K562 (cell line): ENCODE results near the gene PLEKHA8. TPM values are rescaled to one million over a fixed set of nuclear protein-coding genes. Genes with fewer than 3 reads are reported as not detected.

ENCODE experiments used
- BMI1 ChIP-seq: fragments of 150-350 bp; IDR thresholded peaks from 2 replicates; pipeline ENCODE4 v1.6.1; 2014; ENCODE audit warnings: low read length
- DIDO1 ChIP-seq: fragments of 450-650 bp; IDR thresholded peaks from 2 replicates; pipeline ENCODE4 v1.6.1; 2016; ENCODE audit warnings: low read depth, missing biosample characterization, missing genetic modification characterization
- FOXJ2 ChIP-seq: fragments of 200-800 bp; sonication (Bioruptor generic); IDR thresholded peaks from 2 replicates; pipeline ENCODE4 v1.6.1; 2016; ENCODE audit warnings: missing genetic modification characterization, missing compliant biosample characterization
- HNRNPK ChIP-seq: fragments of 200-400 bp; formaldehyde crosslinking; IDR thresholded peaks from one replicate; pipeline ENCODE4 v1.6.1; 2018; ENCODE audit warnings: mild to moderate bottlenecking, low read depth, low read length; ENCODE audit not compliant: poor library complexity, severe bottlenecking
- KDM4B ChIP-seq, 2 experiments: fragments of 450-650 bp in 1 of 2; sonication (generic) in 1 of 2; IDR thresholded peaks; 2 replicates each; pipeline ENCODE4 v1.6.1; 2016 to 2017; ENCODE audit warnings: borderline replicate concordance in 2 of 2, antibody characterized with exemption in 1 of 2, low read depth in 1 of 2, mild to moderate bottlenecking in 1 of 2
- MAZ ChIP-seq, 2 experiments: fragments of 450-650 bp in 1 of 2; sonication (generic) in 1 of 2; formaldehyde crosslinking; IDR thresholded peaks in 1 of 2; conservative IDR thresholded peaks in 1 of 2; 2 replicates each; pipeline versions ENCODE4 v1.4.0 to v1.5.0; 2020; ENCODE audit warnings: mild to moderate bottlenecking in 1 of 2, missing genetic modification reagents in 1 of 2
- NCOA4 ChIP-seq: fragments of 450-650 bp; IDR thresholded peaks from 2 replicates; pipeline ENCODE4 v1.6.1; 2018; ENCODE audit warnings: mild to moderate bottlenecking; ENCODE audit not compliant: partially characterized antibody
- NFRKB ChIP-seq: fragments of 450-650 bp; IDR thresholded peaks from 2 replicates; pipeline ENCODE4 v1.6.1; 2016; ENCODE audit warnings: low read depth
- PHB ChIP-seq: fragments of 250-450 bp; sonication (Bioruptor Pico); IDR thresholded peaks from 2 replicates; pipeline ENCODE4 v1.5.0; 2021
- PRMT5 ChIP-seq: sonication (generic); formaldehyde crosslinking; IDR thresholded peaks from 2 replicates; pipeline ENCODE4 v1.5.0; 2020; ENCODE audit warnings: missing genetic modification reagents
- RBM34 ChIP-seq: fragments of 200-400 bp; formaldehyde crosslinking; IDR thresholded peaks from 2 replicates; pipeline ENCODE4 v1.6.1; 2018; ENCODE audit warnings: low read length, borderline replicate concordance; ENCODE audit not compliant: insufficient read depth
- SRSF3 ChIP-seq: fragments of 200-400 bp; formaldehyde crosslinking; IDR thresholded peaks from 2 replicates; pipeline ENCODE4 v1.6.1; 2016; ENCODE audit warnings: mild to moderate bottlenecking, low read length, moderate library complexity; ENCODE audit not compliant: insufficient read depth
- TBP ChIP-seq: optimal IDR thresholded peaks from 2 replicates; pipeline ENCODE3; 2011; ENCODE audit warnings: low read depth, low read length, improper control_type of control experiment
- TSC22D4 ChIP-seq: fragments of 450-650 bp; IDR thresholded peaks from 2 replicates; pipeline ENCODE4 v1.6.1; 2016; ENCODE audit warnings: missing genetic modification characterization, missing biosample characterization, control low read depth
- YBX1 ChIP-seq: fragments of 450-650 bp; IDR thresholded peaks from 2 replicates; pipeline ENCODE4 v1.7.1; 2016; ENCODE audit warnings: mild to moderate bottlenecking
- ZNF347 ChIP-seq: fragments of 450-650 bp; formaldehyde crosslinking; IDR thresholded peaks from 2 replicates; pipeline ENCODE4 v1.4.0; 2020; ENCODE audit warnings: low read depth, mild to moderate bottlenecking, moderate library complexity
- ZNF717 ChIP-seq: fragments of 250-450 bp; sonication (Bioruptor Pico); IDR thresholded peaks from 2 replicates; pipeline ENCODE4 v1.5.0; 2021
- ZNF778 ChIP-seq: fragments of 450-650 bp; formaldehyde crosslinking; IDR thresholded peaks from 2 replicates; pipeline ENCODE4 v1.4.0; 2020; ENCODE audit warnings: mild to moderate bottlenecking, moderate library complexity
- ZSCAN32 ChIP-seq: fragments of 450-650 bp; formaldehyde crosslinking; IDR thresholded peaks from 2 replicates; pipeline ENCODE4 v1.4.0; 2020; ENCODE audit warnings: mild to moderate bottlenecking, moderate library complexity
- polyA plus RNA-seq, 8 experiments: library from polyadenylated mRNA; depleted of rRNA in 4 of 8; stranded (reverse) in 5 of 8; unstranded in 3 of 8; fragments of >200 nt; fragmentation: Nextera tagmentation in 2 of 8; fragmentation: Illumina TruSeq in 1 of 8; extraction: Ambion mirVana in 2 of 8; extraction: Trizol in 1 of 8; gene quantifications; 2 replicates each; pipeline versions ENCODE4 v1.2.1 to v1.2.3, GENCODE V29; 2011 to 2014; ENCODE audit warnings: inconsistent platforms in 1 of 8, missing spikeins in 1 of 8
- total RNA-seq, 7 experiments: library from RNA; depleted of rRNA in 6 of 7; stranded (reverse); fragments of >200 nt in 6 of 7; fragmentation: Illumina TruSeq in 2 of 7; extraction: Trizol in 2 of 7; gene quantifications; 2 replicates each; pipeline versions ENCODE4 v1.2.1 to v1.2.3, GENCODE V29; 2011 to 2021; ENCODE audit warnings: low replicate concordance in 1 of 7
- TF ChIP-seq, protein P1 (sequence below): IDR thresholded peaks from 2 replicates; pipeline ENCODE4 v1.6.1; 2011; ENCODE audit warnings: borderline replicate concordance, low read depth, mild to moderate bottlenecking, moderate library complexity, low read length; ENCODE audit not compliant: insufficient read depth, poor library complexity, severe bottlenecking
- TF ChIP-seq, protein P2 (sequence below), 2 experiments: fragments of 450-650 bp in 1 of 2; sonication (generic) in 1 of 2; formaldehyde crosslinking; conservative IDR thresholded peaks; 2 replicates each; pipeline versions ENCODE4 v1.4.0 to v1.8.1; 2020 to 2022; ENCODE audit warnings: mild to moderate bottlenecking in 1 of 2, missing genetic modification reagents in 1 of 2
- TF ChIP-seq, protein P3 (sequence below): sonication (generic); formaldehyde crosslinking; IDR thresholded peaks from 2 replicates; pipeline ENCODE4 v1.8.0; 2022; ENCODE audit warnings: missing genetic modification reagents, mild to moderate bottlenecking, moderate library complexity, borderline replicate concordance
- TF ChIP-seq, protein P4 (sequence below): fragments of 450-650 bp; IDR thresholded peaks from 2 replicates; pipeline ENCODE4 v1.6.1; 2016; ENCODE audit warnings: borderline replicate concordance

PLEKHA8 gene
- total and polyA plus RNA-seq, 9 of the 15 experiments (the other 6 are each of a cell fraction or from before 2014, with no cell fraction given): 3.2 to 16.3 (median 11.8) TPM

DNA sequence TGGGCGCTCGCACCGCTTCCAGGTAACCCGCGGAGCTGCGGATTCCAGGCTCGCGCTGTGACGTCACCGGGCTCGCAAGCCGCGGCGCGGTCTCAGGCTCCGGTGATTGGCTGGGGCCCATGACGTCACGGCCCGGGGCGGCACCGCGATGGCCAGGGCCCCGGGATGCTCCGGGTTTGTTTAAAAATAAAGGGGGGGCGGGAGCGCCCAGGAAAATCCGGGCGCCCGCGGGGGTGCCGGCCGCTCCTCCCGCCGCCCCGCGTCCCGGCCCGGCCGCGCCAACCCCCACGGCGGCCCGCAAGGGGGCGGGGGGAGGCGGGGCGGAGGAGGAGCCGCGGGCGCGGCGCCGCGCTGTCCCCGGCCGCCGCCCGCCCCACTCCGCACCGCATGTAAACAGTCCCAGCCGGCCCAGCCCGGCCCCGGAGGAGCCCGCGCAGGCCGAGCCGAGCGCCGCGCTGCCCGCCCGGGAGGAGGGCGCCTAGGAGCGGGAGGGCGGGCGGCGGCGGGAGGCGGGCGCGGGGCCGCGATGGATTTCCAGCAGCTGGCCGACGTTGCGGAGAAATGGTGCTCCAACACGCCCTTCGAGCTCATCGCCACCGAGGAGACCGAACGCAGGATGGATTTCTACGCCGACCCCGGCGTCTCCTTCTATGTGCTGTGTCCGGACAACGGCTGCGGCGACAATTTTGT lies 106.5 kb downstream of the PLEKHA8 start, which contains the start of gene MTURN (continued):
- TF ChIP-seq ZSCAN32 (CRISPR knock-in tag) (no peak), ZNF717 (CRISPR knock-in tag) (no peak), SRSF3 (no peak), YBX1 (no peak), TSC22D4 (tag) (no peak), RBM34 (no peak), BMI1 (no peak), MAZ (CRISPR knock-in tag; conservative IDR thresholded peaks at IDR 0.05 in 1 of 2, IDR thresholded peaks at IDR 0.05 in 1 of 2) (no peak; a peak in 1 of 4 replicates), FOXJ2 (tag) (no peak), TBP (no peak), NCOA4 (no peak), DIDO1 (no peak), PHB (CRISPR knock-in tag) (no peak), NFRKB (no peak), ZNF347 (CRISPR knock-in tag) (no peak), KDM4B (IDR thresholded peaks at IDR 0.05; ENCODE audit: borderline replicate concordance in 2 of 2, low read depth in 1 of 2) (no peak), HNRNPK (no peak), ZNF778 (CRISPR knock-in tag) (no peak), PRMT5 (CRISPR knock-in tag) (no peak)
- TF ChIP-seq, protein P1, sequence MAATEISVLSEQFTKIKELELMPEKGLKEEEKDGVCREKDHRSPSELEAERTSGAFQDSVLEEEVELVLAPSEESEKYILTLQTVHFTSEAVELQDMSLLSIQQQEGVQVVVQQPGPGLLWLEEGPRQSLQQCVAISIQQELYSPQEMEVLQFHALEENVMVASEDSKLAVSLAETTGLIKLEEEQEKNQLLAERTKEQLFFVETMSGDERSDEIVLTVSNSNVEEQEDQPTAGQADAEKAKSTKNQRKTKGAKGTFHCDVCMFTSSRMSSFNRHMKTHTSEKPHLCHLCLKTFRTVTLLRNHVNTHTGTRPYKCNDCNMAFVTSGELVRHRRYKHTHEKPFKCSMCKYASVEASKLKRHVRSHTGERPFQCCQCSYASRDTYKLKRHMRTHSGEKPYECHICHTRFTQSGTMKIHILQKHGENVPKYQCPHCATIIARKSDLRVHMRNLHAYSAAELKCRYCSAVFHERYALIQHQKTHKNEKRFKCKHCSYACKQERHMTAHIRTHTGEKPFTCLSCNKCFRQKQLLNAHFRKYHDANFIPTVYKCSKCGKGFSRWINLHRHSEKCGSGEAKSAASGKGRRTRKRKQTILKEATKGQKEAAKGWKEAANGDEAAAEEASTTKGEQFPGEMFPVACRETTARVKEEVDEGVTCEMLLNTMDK: no peak
- TF ChIP-seq, protein P2, sequence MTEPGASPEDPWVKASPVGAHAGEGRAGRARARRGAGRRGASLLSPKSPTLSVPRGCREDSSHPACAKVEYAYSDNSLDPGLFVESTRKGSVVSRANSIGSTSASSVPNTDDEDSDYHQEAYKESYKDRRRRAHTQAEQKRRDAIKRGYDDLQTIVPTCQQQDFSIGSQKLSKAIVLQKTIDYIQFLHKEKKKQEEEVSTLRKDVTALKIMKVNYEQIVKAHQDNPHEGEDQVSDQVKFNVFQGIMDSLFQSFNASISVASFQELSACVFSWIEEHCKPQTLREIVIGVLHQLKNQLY (CRISPR knock-in tag; conservative IDR thresholded peaks at IDR 0.05): no peak
- TF ChIP-seq, protein P3, sequence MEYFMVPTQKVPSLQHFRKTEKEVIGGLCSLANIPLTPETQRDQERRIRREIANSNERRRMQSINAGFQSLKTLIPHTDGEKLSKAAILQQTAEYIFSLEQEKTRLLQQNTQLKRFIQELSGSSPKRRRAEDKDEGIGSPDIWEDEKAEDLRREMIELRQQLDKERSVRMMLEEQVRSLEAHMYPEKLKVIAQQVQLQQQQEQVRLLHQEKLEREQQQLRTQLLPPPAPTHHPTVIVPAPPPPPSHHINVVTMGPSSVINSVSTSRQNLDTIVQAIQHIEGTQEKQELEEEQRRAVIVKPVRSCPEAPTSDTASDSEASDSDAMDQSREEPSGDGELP: peak; percentile 51; the same call in 1 of the 2 replicates
- TF ChIP-seq, protein P4, sequence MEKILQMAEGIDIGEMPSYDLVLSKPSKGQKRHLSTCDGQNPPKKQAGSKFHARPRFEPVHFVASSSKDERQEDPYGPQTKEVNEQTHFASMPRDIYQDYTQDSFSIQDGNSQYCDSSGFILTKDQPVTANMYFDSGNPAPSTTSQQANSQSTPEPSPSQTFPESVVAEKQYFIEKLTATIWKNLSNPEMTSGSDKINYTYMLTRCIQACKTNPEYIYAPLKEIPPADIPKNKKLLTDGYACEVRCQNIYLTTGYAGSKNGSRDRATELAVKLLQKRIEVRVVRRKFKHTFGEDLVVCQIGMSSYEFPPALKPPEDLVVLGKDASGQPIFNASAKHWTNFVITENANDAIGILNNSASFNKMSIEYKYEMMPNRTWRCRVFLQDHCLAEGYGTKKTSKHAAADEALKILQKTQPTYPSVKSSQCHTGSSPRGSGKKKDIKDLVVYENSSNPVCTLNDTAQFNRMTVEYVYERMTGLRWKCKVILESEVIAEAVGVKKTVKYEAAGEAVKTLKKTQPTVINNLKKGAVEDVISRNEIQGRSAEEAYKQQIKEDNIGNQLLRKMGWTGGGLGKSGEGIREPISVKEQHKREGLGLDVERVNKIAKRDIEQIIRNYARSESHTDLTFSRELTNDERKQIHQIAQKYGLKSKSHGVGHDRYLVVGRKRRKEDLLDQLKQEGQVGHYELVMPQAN: no peak
